HG02938 (cell line): ENCODE results near the gene FERD3L.

ENCODE experiments used
- ATAC-seq: cut with Tn5 transposase; IDR thresholded peaks from one replicate; pipeline ENCODE4 v1.9.1; 2021; ENCODE audit warnings: mild to moderate bottlenecking, moderate library complexity; ENCODE audit not compliant: unreplicated experiment

Gene FERD3L

DNA sequence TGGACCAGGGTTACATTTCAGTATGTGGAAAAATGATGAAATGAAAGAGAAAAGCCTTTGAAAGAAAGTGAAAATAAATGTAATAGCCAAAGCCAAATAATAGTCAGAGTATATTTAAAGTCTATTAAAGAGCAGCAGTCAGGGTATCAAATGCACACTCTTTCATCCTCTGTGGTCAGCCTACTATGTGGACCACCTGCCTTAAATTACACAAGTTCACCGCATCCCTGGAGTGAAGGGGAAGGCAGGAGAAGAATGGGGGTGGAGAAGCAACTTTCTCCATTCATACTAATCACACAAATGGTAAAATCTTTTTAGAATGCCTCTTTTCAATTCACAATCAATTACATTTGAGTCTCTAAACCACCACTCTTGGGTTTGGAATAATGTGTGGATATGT is 43.7 kb downstream of the FERD3L start:
- ATAC-seq: no peak

DNA sequence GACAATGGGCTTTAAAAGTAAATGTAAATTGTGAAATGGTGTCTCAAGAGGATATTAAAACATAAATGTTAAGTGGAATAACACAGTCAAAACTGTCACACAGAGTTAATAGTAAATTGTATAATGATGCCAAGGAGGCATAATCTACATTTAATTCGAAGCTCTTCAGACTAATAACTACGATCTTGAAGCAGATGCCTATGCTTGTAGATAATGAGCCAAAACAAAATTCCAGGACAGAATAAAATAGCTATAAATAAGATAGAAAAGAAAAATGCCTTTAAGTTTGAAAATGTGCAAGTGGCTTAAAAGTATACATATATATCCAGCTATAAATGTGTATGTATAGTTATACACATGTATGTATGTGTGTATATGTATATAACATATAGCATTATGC is 45.3 kb downstream of the FERD3L start:
- no peak for ATAC-seq

DNA sequence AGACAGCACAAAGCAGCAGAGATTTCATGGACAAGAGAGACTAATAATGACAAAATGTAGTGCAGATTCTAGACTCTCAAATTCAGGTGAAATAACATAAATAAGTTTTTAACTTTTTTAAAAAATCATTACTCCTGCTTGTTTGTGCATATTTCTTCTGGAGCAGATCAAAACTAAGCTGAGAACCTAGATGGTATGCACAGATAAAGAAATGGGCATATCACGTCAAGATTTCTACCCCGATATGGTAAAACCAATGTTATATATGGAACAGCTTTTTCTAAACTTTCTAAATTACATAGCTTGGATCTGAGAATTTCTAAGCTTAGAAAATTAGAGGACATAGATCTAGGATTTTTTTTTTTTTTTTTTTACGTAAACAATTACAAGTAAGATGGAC is 46.0 kb downstream of the FERD3L start:
- ATAC-seq: no peak

DNA sequence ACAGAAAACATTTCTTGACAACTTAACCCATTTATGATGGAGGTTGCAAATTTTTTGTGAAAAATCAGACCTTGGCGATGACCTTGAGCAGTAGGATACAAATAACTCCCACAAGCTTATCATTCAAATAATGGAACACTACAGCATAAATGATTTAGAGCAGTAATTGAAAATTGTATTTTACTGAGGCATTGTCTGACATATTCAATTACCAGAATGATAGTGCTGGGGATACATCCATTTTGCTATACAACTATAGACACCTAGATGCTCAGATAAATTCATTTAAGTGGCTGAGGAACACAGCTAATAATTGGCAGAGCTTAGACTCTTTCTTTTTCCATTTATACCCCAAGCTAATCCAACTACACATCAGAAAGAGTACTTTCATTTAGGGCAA is 46.7 kb downstream of the FERD3L start:
- no peak for ATAC-seq

DNA sequence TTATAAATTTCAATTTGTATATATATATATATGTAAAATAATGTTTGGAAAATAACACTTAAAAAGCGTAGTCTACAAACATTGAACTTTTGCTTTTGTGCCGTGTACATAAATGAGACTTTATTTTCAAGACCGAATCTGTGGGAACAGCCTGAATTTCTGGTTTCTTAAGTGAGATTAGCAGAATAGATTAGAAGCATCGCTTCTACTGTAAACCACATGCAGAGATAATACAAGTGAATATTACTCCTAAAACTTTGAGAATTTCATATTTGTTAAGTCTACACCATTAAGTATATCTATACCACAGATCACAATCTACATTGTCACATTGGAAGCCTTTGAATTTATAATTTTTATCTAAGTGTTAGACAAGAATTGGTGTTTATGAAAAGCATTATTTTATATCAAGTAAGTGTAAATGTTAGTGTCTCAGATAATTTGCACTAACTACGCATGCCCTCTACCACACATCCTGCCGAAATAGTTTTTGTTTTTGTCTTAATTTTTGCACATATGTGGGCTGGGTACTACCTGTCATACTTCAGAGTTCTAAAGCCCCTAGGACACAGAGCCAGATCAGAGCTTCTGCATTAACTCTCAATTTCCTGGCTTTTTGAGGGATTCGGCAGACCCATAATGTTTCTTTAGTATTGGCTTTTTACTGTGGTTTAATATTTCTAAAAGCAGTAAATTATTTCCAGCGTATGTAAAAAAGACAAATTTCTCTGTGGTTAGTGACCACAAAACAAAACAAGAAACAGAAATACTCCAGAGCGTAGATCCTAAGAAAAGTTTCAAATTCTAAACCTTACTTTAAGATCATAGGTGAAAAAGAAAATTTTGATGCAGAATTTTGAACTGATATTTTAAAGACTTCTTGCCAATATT is 47.8 kb downstream of the FERD3L start:
- ATAC-seq: no peak

DNA sequence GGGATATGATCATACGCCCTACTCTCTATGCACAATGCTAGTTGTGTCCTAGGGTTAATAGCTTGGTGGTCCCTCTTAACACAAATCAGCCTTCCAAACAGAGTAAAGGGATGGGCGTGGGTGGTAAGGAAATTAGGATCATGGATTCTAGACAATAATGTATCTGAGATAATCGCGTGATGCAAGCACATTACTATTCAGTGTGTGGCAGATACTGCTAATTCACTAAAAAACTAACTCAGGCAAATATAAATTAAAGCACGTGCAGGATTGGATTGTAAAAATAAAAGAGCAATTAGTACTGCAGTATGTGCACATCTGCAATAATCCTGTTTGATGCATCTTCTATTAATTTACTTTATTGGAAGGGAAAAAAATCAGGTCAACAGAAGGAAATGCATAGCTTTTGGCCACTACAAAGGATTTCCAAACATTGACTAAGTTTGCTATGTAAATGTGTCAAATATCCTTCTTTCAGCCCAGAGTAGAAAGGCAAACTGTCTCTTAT is 49.8 kb downstream of the FERD3L start:
- no peak for ATAC-seq
